Hematopoietic multipotent progenitor cell (in vitro differentiated cells): ENCODE results near the gene RAPGEF1. TPM values are rescaled to one million over a fixed set of nuclear protein-coding genes. Genes with fewer than 3 reads are reported as not detected.

Source experiments
- DNase-seq, 3 donors: peaks; one replicate each; pipeline ENCODE4 v3.0.0-alpha.2; 2011 to 2015; ENCODE audit warnings: low read depth in 2 of 3, low spot score in 2 of 3
- total RNA-seq: library from RNA; depleted of rRNA; stranded (reverse); fragments of >200 nt; gene quantifications from one replicate; pipeline ENCODE4 v1.2.3, GENCODE V29; 2012

The RAPGEF1 gene
- total RNA-seq, 1 donor = 26.1 TPM

DNA sequence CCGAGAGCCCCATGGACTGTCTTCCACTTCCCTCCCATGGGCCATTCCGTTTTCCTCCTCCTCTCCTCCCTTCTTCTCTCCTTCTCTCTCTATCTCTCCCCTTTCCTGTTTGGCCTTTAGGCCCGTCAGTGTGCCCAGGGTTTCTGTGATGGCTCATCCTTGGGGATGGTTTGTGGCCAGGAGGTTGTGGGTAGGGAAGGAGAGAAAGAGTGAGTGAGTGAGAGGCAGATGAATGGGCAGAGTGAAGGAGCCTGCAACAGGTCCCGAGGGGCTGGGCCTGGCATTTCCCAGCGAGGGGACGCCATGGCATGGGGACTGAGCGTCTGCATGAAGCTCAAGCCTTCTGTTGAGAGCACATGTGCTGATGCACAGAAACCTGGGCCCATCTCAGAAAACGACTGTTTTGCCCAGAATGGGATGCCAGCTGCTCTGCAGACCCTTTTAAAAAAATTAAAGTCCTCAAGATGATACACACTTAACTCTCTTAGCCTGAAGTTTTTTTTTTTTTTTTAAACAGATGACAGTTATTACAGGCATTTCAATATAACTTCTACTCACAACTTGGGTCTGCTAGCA, 125.4 kb downstream of the RAPGEF1 start:
- DNase-seq = no peak

DNA sequence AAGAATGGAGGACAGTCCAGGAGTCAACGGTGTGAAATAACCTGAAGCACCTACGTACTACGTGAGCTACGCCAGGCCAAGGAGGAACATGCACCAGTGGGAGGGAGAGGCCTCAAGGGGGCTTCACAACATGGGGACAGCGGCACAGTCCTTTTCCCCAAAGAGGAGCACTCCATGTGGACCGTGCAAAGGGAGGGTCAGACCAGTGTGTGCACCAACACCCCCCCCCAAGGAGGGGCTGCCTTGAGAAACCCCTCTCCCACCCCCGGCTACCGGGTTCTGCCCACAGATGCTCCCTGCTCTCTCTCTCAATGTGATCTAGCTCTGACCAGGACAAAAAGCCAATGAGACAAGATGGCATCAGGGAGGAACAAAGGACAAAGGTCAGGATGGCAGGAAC, 126.0 kb downstream of the RAPGEF1 start:
- no peak for DNase-seq

DNA sequence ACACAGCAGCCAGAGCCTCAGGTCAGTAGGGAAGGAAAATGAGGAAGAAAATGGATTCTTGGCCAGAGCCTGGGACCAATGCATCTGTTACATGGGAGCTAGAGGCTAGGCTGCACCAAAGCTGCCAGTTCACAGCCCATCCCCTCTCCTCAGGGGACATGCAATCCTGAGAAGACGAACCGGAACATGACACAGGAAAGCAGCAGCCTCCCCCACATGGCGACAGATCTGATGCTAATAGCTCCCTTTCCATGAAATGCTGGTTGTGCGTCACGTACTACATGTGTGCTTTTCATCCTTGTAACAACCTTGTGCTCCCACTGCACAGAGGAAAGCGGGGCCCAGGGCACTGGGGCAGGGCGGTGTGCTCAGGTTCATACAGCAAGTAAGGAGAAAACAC, 127.0 kb downstream of the RAPGEF1 start:
- DNase-seq = no peak

DNA sequence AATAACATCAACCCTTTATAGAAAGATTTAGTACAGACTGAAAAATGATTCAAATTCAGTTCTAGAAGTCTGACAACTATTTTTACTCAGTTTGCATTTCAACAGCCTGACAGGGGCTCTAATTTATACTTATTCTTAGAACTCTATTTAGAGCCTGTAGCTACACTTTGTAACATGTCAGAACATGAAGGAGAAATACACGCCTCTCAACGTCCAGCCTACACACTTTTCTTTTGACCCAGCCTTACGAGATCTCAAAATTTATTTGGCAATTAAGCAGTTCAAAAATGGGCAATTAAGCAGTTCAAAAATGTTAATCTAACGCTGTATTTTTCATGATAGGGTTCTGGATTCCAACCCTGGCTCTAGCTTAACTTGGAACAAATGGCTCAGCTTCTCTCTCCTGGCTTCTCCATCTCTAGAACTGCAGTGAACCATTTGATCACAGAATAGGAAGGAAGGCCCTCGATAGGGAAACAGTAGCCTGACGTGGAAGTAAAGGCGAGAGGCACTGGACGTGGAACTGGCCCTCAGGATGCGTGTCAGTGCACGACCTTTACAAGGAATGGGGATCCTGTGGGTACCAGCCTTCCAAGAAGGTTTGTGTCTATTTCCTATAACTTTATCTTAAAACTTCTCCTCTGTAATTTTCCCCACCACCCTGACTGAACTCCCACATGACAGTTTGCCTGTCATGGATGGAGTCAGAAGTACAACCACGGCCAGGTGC, 128.1 kb downstream of the RAPGEF1 start:
- no peak for DNase-seq

DNA sequence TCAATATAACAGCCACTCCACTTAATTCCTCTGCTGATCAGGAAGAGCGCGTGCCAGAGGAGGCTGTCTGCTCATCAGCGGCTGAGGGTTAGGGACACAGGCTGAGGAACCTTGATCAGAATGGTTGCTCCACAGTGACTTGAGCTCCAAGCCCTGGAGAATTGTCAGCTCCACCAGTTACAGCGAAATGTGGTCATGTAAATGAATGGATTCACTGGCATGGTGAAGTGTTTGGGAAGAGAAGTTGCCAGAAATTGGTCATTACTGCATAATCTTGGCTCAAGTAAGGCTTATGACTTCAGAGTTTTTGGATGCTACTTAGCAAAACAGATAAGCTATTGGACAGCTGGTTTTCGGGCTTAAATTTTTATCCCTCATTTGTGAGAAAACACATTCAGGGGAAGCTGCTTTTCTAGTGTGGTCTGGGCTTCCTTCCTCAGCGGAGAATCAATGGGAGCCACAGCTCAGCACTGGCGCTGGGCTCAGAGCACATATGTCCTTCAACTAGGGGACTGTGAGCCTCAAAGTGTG, 129.6 kb downstream of the RAPGEF1 start:
- DNase-seq = peak in 1 of 3 donors; percentile 42

DNA sequence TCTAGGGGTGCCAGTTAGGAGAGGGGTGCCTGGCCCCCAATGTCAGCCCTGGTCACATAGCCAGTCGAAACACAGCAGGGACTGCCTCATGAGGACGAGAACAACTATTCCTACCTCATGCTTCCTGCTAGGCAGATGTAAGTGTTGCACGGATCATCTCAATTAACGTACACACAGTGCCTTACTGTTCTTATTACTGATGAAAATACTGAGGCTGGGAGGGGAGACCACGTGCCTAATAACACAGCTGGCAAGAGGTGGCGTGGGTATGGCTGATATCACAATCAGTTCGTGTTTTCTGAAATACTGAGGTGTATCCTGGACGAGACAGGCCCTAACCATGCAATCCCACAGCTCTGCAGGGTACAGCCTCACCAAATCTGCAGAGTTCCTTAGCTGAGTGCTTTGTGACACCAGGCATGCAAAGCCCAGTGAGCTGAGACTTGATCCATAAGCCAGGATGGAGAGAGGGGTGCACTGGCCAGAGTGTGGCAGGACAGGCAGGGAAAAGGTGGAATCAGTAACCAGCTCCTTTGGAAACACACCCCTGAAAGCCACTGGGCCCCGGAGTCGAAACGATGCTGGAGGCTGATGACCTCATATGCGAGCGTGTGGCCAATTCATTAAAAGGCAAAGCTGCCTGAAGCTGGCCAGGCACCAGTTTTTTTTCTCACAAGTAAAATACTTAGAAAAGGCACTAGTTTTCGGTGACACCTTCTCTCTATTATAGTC, 130.6 kb downstream of the RAPGEF1 start:
- DNase-seq = no peak

DNA sequence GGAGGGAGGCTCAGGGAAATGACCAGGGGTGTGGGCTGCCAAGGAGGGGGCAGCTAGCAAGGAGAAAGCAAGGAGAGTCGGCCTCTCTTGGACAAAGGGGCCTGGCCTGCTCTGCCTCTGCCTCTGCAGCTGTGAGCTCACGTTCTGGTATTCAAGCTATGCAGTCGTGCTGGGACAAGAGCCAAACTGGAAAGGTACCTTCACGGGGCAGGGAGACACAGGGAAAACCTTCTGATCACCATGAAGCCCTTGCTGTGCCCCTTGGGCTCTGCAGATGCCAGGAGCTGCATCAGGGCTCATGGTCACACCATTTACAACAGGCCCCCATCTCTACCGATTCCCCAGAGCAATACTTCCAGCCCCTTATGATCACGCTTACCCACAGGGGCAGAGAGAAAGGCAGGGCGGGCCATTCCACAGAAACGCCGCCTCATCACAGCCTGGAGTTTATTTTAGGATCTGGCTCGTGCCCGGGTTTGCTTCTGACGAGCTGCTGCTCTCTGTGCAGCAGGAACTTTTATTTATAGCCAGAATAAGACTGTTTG, 131.3 kb downstream of the RAPGEF1 start:
- no peak for DNase-seq

DNA sequence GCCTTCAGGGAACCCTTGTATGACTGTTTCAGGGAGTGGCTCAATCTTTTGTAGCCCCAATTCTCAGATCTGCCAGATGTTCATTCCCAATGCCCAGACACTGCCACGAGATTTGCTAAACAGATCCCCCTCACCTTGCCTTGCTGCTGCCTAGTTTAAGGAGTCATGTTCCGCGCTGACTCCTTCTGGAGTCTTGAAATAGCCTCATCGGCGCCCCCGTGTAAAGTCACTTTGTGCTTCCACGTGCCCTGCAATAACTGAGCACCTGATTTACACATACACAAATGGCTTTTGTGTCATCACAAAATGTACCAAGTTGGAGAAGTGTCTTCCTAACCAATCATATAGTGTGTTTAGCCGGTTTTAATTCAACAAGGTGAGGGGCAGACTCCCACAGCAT, 132.3 kb downstream of the RAPGEF1 start:
- DNase-seq = no peak

DNA sequence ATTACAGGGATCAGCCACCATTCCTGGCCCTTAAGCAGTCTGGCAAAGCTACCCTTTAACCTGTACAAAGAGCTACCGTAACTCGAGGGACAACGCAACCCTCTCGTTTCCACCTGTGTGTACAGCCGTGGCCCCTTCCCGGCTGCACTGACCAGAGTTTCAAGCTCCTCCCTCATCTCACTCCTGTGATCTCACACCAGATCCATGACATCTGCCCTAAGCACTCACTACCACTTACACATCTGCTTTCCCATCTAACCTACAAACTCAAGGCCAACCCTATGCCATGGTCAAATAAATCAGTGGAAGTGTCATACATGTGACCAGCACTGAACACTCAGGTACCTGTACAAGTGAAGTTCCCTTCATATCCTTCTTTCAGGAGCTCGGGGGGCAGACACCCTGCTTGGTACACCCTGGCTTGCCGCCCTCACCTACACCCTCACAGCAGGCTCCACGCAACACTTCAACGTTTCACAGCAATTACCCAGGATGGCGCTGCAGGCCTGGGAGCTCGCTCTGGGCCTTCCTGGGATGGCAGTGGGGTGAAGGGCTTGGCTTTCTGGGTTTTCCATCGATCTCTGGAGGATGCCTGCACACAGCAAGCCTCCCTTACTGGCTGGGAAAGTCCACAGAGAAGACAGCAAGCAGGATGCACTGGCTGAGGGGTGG, 132.8 kb downstream of the RAPGEF1 start:
- DNase-seq = no peak

DNA sequence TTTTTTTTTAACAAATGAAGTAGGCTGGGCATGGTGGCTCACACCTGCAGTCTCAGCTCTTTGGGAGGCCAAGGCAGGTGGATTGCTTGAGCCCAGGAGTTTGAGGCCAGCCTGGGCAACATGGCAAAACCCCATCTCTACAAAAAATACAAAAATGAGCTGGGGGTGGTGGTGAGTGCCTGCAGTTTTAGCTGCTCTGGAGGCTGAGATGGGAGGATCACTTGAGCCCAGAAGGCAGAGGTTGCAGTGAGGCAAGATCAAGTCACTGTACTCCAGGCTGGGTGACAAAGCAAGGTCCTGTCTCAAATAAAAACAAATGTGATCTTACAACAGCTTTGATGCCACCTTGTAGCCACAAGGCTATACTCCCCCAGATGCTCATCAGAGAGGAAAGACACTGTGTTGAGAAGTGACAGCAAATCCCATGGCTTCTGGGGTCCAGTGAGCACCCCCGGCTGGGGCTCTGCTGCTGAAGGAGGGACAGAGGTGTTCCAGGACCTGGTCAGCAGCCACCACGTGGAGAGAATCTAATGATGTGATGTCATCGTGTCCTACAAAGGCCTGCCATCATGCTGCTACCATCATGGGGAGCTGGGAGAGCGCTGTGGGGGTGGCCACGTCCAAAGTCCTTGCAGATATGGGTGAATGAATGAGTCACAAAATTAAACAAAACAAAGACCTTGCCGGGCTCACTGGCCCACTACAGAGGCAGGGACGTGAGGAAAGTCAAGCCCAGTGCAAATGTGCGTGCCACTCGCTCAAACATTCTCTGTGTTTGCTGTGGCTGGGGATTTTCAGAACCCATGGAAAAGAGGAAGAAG, 133.9 kb downstream of the RAPGEF1 start:
- DNase-seq = no peak

DNA sequence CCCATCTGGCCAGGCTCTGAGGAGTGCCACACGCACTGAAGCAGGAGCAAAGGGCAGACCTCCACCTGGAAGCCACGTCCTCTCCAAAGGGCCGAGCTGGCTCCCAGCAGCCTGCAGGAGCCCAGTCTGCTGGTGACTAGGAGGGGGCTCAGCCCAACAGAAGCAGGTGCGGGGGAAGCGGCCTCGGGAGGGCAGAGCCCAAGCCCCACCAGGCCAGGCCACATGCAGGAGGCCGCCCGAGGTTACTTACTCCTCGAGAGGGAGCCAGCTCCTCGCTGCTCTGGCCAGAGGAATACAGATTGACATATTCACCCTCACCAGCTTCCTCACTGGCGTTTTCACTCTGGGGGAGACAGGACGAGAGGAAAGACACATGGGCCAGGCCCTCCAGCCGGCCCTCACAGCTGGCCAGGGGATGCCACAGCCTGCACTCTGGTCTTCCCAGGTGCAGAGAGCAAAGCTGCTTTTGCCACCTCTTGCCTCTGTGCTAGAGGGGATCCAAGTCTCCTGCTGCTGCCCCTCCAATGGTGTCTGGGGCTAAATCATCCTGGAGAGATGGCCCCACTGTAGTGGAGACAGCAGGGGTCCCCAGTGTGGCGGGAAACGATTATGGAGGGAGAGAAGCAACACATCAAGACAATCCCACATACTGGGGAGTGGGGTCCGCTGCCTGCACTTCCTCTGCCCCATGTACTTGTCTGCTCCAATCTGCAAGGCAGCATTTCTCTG, 136.0 kb downstream of the RAPGEF1 start:
- no peak for DNase-seq

DNA sequence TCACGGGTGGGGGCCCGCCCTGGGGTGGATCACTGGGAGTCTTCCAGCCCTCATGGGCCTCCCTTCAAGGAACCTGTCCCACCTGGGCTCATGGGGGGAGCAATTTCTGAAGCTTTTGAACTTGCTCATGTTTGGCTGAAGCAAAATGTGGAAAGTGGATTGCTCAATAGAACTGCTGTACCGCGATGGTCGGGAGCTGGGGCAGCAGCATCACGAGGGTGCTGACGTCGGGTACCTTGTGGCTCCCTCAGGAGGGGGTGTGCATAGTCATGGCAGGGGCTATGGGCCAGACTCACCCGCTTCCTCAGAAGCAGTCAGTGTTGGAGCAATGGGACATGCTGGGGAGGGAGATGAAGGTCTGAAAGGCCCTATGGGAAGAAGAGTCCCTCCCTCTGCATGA, 136.7 kb downstream of the RAPGEF1 start:
- DNase-seq = no peak

DNA sequence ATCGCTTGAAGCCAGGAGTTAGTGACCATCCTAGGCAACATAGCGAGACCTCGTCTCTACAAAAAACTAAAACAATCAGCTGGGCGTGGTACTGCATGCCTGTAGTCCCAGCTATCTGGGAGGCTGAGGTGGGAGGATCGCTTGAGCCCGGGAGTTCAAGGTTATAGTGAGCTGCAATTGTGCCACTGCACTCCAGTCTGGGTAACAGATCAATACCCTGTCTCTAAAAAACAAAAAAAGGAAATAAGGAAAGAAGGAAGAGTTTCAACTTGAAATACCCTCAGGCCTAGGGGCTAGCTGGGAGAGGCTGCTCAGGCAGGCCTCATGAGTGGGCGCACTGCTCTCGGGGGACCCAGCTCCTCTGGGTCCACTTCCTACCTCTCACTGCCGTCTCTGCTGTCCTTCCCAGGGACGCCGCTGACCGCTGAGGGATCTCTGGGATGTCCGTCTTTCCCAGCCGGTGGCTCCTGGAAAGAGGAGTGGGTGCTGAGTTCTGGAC, 138.1 kb downstream of the RAPGEF1 start:
- no peak for DNase-seq

DNA sequence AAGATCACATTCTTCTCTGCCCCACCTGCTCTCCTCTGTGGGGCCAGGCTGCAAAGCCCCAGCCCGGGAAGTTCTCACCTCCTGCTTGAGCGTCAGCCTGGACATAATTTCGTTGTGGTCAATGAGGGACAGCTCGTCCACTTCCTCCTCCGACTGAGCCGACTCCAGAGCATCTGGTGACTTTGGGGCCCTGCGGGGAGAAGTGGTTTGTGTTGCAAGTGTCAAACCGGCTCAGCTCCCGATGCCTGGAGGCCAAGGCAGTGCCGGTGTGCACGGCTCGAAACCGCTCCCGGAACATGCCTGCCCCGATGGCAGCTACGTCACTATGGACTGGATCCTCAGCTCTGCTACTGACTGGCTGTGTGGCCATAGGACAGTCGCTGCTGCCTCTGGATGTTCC, 141.8 kb downstream of the RAPGEF1 start:
- DNase-seq = peak in 1 of 3 donors; percentile 42

DNA sequence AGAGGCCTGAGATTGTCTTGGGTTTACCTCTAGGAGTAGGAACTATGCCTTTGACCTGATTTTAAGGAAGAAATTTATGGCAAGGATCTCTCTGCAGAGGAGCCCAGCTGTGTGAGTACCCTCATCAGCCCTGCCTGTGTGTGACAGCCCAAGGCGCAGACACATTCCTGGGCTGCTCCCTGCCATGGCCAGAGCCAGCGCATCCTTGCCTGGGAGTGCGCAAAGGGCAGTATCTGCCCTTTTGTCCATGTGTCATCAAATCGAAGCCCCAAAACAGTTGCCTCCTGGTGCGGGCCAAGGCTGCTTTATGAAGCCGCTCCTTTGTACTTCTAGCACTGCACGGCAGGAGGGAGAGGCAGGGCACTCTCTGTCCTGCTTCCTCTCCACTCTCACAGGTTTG, 142.6 kb downstream of the RAPGEF1 start:
- no peak for DNase-seq

DNA sequence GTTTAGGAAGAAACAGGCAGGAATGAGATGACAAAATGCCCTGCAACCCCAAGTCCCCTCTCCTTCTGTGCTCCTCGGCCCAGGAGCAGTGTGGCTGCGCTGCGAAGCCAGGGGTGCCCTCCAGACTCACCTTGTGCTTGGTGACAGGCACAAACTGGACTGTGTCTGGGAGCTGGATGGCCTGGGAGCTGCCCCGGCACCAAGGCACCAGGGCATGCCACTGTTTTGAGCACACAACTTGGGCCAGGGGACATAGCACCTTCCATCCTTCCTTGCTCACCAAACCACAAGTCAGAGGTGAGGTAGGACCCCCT, 143.5 kb downstream of the RAPGEF1 start:
- no peak for DNase-seq

DNA sequence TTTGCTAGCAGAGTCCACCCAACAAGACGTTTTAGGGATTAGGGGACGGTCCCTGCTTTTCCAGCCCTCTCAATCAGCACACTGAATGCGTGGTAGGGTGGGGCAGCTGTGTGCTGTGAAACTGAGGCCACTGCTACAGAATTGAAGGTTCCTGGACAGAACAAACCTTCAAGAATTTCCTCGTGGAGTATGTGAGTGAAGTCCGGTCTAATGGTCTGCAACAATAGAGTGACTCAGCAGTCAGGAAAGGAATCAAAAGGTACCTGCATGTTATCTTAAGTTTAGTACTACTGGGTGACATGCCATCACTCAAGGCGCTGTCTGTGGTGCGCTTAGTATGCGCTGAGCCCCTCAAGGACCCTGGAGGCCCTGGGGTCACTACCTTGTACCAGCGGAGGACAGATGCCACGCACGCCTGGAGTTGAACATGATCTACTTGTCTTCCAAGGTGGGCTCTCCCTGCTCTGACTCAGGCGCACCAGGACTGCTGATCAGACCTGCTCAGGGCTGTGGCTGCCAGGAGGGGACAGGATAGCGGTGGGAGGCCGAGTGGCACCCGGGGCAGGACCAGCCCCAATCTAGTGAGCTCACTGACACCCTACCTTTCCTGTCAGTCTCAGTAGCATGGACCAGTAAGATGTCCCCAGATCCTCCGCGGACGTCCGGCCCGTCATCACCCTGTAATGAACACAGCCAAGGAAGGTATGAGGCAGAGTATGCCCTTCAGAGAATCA, 144.0 kb downstream of the RAPGEF1 start:
- no peak for DNase-seq

DNA sequence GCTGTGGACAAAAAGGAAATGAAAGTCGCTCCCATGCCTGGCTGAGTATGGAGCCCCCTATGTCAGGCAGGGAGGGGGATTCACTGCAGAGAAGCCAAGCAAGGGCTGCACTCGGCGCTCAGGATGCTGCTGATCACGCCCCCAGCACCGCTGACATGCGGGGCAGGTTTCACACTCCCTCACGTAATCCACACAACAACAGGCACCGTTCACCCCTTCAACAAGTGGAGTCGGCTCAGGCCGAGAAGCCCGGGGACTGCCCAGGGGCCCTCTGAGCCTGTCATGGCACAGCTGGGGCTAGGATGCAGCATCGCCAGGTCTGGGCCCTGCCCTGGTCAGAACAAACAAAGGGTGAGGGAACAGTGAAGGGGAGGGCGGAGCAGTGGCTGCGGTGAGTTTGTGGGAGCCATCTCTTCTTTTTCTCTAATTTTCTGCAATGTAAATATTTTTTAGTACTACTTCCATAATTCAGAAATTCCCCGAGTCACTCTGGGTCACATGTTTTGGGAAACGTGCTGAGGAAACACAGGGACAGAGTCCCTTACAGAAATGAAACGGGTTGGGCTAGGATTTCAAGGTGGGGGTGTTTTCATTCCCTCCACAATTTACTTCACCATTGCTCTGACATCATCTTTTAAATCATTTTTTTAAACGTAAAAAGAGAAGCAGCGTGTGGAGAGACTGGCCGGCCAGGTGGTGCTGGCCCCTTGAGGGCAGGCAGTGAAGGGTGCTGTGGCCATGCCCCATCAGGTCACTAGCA, 144.8 kb downstream of the RAPGEF1 start:
- DNase-seq = no peak
